ENCODE data around the gene PFDN2.

GRCh38 chr1:161082996-161083747, 34.7 kb downstream of the PFDN2 start:
- no peak for TF ChIP-seq POLR2AphosphoS5 (IDR thresholded peaks at IDR 0.05; ENCODE audit: low read depth, low read length)
- no peak for TF ChIP-seq REST (IDR thresholded peaks at IDR 0.05; ENCODE audit: insufficient read depth in 1 of 2, low read depth in 2 of 2, low read length in 2 of 2)
- no peak for TF ChIP-seq TAF1 (IDR thresholded peaks at IDR 0.05; ENCODE audit: borderline replicate concordance, insufficient read depth, low read length)
